K562 (cell line): ENCODE measurements around the gene TRAF7. TPM values are rescaled to one million over a fixed set of nuclear protein-coding genes. Genes with fewer than 3 reads are reported as not detected.

ENCODE experiments used
- BMI1 ChIP-seq: fragments of 150-350 bp; IDR thresholded peaks from 2 replicates; pipeline ENCODE4 v1.6.1; 2014; ENCODE audit warnings: low read length
- CBFA2T3 ChIP-seq: fragments of 450-650 bp; IDR thresholded peaks from 2 replicates; pipeline ENCODE4 v1.6.1; 2017
- CTCFL ChIP-seq: IDR thresholded peaks from 2 replicates; pipeline ENCODE4 v1.6.1; 2011; ENCODE audit warnings: borderline replicate concordance, low read depth, mild to moderate bottlenecking, moderate library complexity, low read length; ENCODE audit not compliant: insufficient read depth, poor library complexity, severe bottlenecking
- FOXK2 ChIP-seq, 2 experiments: fragments of 450-650 bp; IDR thresholded peaks in 1 of 2; conservative IDR thresholded peaks in 1 of 2; 2 replicates each; pipeline ENCODE4 v1.6.1; 2016; ENCODE audit warnings: low read depth in 2 of 2, mild to moderate bottlenecking in 1 of 2
- ILF3 ChIP-seq: fragments of 450-650 bp; IDR thresholded peaks from 2 replicates; pipeline ENCODE4 v1.6.1; 2018; ENCODE audit warnings: antibody characterized with exemption, mild to moderate bottlenecking, moderate library complexity, borderline replicate concordance
- ILK ChIP-seq: fragments of 450-650 bp; IDR thresholded peaks from 2 replicates; pipeline ENCODE4 v1.6.1; 2016; ENCODE audit warnings: missing genetic modification characterization, low read depth, mild to moderate bottlenecking, missing compliant biosample characterization, moderate library complexity, borderline replicate concordance
- L3MBTL2 ChIP-seq: fragments of 450-650 bp; IDR thresholded peaks from 2 replicates; pipeline ENCODE4 v1.6.1; 2016; ENCODE audit warnings: mild to moderate bottlenecking, moderate library complexity
- LARP7 ChIP-seq: fragments of 450-650 bp; IDR thresholded peaks from 2 replicates; pipeline ENCODE4 v1.6.1; 2016
- PTRF ChIP-seq: fragments of 450-650 bp; IDR thresholded peaks from 2 replicates; pipeline ENCODE4 v1.6.1; 2016; ENCODE audit warnings: mild to moderate bottlenecking, missing genetic modification characterization, missing compliant biosample characterization
- RBFOX2 ChIP-seq: fragments of 200-400 bp; formaldehyde crosslinking; IDR thresholded peaks from 2 replicates; pipeline ENCODE4 v1.6.1; 2017; ENCODE audit warnings: low read depth, mild to moderate bottlenecking, low read length, moderate library complexity
- RNF219 ChIP-seq: fragments of 250-450 bp; sonication (Bioruptor Pico); IDR thresholded peaks from 2 replicates; pipeline ENCODE4 v1.5.0; 2022; ENCODE audit warnings: mild to moderate bottlenecking
- SRSF3 ChIP-seq: fragments of 200-400 bp; formaldehyde crosslinking; IDR thresholded peaks from 2 replicates; pipeline ENCODE4 v1.6.1; 2016; ENCODE audit warnings: mild to moderate bottlenecking, low read length, moderate library complexity; ENCODE audit not compliant: insufficient read depth
- U2AF2 ChIP-seq: fragments of 200-400 bp; formaldehyde crosslinking; optimal IDR thresholded peaks from 2 replicates; pipeline ENCODE3; 2017; ENCODE audit warnings: low read depth, mild to moderate bottlenecking, low read length
- ZBTB33 ChIP-seq: sonication (generic); formaldehyde crosslinking; IDR thresholded peaks from 2 replicates; pipeline ENCODE4 v1.8.1; 2023; ENCODE audit warnings: mild to moderate bottlenecking, missing genetic modification reagents
- ZBTB34 ChIP-seq: fragments of 250-450 bp; sonication (Bioruptor Pico); IDR thresholded peaks from 2 replicates; pipeline ENCODE4 v1.8.0; 2021; ENCODE audit warnings: mild to moderate bottlenecking, moderate library complexity
- ZBTB5 ChIP-seq: fragments of 450-650 bp; IDR thresholded peaks from 2 replicates; pipeline ENCODE4 v1.6.1; 2017; ENCODE audit warnings: antibody characterized with exemption
- ZNF232 ChIP-seq: sonication (generic); formaldehyde crosslinking; IDR thresholded peaks from 2 replicates; pipeline ENCODE4 v1.8.0; 2022; ENCODE audit warnings: mild to moderate bottlenecking, missing genetic modification reagents
- polyA plus RNA-seq, 8 experiments: library from polyadenylated mRNA; depleted of rRNA in 4 of 8; stranded (reverse) in 5 of 8; unstranded in 3 of 8; fragments of >200 nt; fragmentation: Nextera tagmentation in 2 of 8; fragmentation: Illumina TruSeq in 1 of 8; extraction: Ambion mirVana in 2 of 8; extraction: Trizol in 1 of 8; gene quantifications; 2 replicates each; pipeline versions ENCODE4 v1.2.1 to v1.2.3, GENCODE V29; 2011 to 2014; ENCODE audit warnings: inconsistent platforms in 1 of 8, missing spikeins in 1 of 8
- total RNA-seq, 7 experiments: library from RNA; depleted of rRNA in 6 of 7; stranded (reverse); fragments of >200 nt in 6 of 7; fragmentation: Illumina TruSeq in 2 of 7; extraction: Trizol in 2 of 7; gene quantifications; 2 replicates each; pipeline versions ENCODE4 v1.2.1 to v1.2.3, GENCODE V29; 2011 to 2021; ENCODE audit warnings: low replicate concordance in 1 of 7

TRAF7 gene
- total and polyA plus RNA-seq, 9 of the 15 experiments (the other 6 are each of a cell fraction or from before 2014, with no cell fraction given) = 1.1 to 113 (median 41.6) TPM

GRCh38 chr16:2223221-2223941, 67.8 kb downstream of the TRAF7 start, which contains the start of gene E4F1 (continued):
- TF ChIP-seq ZBTB34 (CRISPR knock-in tag) = no peak
- no peak for TF ChIP-seq LARP7
- TF ChIP-seq ZBTB33 (CRISPR knock-in tag) = no peak
- no peak for TF ChIP-seq RNF219 (CRISPR knock-in tag)
- peak; percentile 56 for TF ChIP-seq L3MBTL2
- TF ChIP-seq ILK (tag) = no peak
- no peak for TF ChIP-seq ILF3
- no peak for TF ChIP-seq PTRF (tag)
- no peak for TF ChIP-seq U2AF2
- TF ChIP-seq CTCFL = no peak
- TF ChIP-seq CBFA2T3 = no peak
- TF ChIP-seq ZNF232 (CRISPR knock-in tag) = no peak
- no peak for TF ChIP-seq ZBTB5
- peak; percentile 36 to 59; a peak in 3 of 4 replicates for TF ChIP-seq FOXK2 (conservative IDR thresholded peaks at IDR 0.05 in 1 of 2, IDR thresholded peaks at IDR 0.05 in 1 of 2; ENCODE audit: low read depth in 2 of 2)
- TF ChIP-seq RBFOX2 = peak; percentile 95
- TF ChIP-seq SRSF3 = no peak
- TF ChIP-seq BMI1 = peak; percentile 99
